GM19468 (cell line): Measurements from ENCODE around the gene SLC34A3.
"Not testable (repeated sequence)": the region's sequence is repeated elsewhere in the genome, so short reads cannot be mapped to it uniquely, and the experiment has no call there.

Experiments
- ATAC-seq: cut with Tn5 transposase; IDR thresholded peaks from one replicate; pipeline ENCODE4 v1.9.1; 2021; ENCODE audit warnings: mild to moderate bottlenecking, moderate library complexity, moderate number of reproducible peaks; ENCODE audit not compliant: unreplicated experiment; ENCODE audit errors: extremely low read depth

The SLC34A3 gene

GRCh38 chr9:137240318-137240840 is 9.7 kb downstream of the SLC34A3 start:
- ATAC-seq: no peak

- peak; percentile 71 for ATAC-seq
Observed at GRCh38 chr9:137240841-137241489, 10.3 kb downstream of the SLC34A3 start, which contains the start of gene TUBB4B. TUBB4B (plus strand) TSS chr9:137241287; CDS start chr9:137241361, 74 bp downstream.

GRCh38 chr9:137241490-137242268 is 11.0 kb downstream of the SLC34A3 start:
- peak; percentile 0 for ATAC-seq

GRCh38 chr9:137242269-137243203 is 11.8 kb downstream of the SLC34A3 start:
- no peak for ATAC-seq

DNA sequence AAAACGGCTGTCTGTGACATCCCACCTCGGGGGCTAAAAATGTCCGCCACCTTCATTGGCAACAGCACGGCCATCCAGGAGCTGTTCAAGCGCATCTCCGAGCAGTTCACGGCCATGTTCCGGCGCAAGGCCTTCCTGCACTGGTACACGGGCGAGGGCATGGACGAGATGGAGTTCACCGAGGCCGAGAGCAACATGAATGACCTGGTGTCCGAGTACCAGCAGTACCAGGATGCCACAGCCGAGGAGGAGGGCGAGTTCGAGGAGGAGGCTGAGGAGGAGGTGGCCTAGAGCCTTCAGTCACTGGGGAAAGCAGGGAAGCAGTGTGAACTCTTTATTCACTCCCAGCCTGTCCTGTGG is 12.5 kb downstream of the SLC34A3 start:
- ATAC-seq: not testable (repeated sequence)

DNA sequence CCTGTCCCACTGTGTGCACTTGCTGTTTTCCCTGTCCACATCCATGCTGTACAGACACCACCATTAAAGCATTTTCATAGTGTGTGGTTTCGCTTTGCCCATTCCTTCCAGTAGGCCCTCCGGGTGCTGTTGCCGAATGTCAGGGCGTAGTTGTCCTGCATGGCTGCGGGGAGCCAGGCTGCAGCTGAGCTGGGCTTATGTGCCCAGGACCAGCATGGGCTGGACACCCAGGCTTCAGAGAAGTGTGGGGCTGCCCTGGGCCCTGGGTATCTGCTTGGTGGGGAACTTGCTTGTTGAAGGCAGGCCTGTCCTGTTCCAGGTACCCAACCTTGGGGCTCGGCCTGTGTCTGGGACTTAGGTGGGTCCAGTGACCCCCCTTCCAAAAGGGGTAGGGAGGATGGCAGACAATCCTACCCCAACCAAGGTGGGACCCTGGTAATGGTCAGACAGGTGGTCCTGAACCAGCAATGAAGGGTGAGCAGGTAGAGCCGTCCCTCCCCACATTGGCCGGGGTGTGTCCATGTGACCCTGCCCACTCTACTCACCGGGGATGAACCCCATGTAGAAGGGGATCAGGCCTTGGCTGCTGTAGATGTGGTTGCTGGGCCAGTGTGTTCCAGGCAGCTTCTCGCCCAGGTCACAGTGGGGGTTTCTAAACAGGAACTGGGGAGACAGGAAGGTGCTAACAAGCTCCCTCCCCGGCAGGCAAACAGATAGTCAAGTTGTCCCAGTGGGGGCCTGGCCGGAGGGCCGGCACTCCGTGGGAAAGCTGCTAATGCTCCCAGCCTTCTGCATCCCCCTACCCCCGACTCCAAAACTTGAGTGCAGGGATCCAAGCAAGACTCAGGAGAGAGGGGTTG is 13.2 kb downstream of the SLC34A3 start:
- no peak for ATAC-seq

DNA sequence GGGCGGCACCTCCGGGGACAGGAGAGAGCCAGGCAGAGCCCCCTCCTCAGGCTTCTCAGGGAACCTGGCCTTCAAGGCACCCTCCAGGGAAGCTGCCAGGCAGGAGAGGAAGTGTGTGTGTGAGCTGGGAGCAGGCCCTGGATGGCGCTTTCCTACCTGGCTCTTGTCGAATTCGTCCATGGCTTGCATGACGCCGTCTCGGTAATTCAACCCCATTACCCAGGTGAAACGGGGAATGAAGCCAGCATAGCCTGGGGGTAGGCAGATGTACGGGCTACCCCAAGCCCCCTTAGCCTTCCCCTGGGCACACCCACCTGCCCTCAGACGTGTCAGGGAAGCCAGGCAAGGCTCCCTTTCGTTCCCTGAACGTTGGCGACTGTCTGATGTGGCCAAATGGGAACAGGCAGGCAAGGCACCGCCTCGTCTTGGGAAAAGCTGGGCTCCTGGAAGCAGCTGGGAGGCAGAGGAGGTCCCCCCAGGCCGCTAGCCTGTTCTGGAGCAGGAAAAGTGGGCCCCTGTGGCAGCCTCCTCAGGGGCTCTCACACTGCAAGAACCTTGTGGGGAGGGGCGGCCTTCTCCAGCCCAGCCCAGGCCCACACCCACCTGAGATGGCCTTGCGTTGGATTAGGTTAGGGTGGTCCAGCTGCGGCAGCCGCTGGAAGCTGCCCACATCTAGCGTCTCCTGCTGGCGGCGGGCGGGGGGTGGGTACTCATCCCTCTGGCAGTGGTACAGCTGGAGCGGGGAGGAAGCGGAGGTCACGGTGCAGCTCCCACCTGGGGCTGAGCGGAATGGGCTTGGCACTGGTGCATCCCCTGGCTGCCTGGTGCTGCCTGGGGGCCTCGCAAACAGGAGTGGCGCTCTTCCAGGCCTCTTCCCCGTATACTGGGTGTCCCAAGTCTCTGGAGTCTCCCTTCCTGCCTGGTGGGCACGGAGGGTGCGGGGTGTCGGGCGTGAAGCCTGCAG is 14.1 kb downstream of the SLC34A3 start:
- ATAC-seq: no peak

GRCh38 chr9:137245450-137246421 is 15.0 kb downstream of the SLC34A3 start:
- no peak for ATAC-seq

DNA sequence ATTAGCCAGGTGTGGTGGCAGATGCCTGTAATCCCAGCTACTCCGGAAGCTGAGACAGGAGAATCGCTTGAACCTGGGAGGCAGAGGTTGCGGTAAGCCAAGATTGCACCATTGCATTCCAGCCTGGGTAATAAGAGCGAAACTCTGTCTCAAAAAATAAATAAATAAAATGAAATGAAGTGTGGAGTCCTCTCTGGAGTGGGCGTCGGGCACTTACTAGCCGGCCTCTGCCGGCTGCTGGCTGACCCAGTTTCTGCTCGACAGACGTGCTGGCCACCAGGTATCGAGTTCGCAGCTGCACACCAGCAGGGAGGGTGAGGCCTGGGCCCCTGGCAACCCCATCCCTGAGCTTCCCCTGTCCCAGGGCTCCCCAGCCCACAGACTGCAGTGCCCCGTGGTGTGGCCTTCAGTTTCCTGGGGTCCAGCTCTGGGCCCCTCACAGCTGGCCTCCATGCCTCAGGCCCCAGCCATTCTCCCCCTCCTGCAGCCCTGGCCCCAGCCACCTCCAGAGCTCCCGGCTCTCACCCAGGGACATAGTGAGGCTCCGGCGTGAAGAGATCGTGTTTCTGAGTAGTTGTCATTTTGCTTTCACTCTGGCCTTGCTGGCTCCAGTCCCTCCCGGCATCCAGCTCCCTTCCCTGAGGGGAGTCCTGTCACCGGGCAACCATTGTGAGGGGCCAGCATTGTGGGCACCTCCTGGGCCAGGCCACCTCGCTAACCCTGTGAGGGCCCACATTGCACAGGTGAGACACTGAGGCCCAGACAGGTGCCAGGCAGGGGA is 16.6 kb downstream of the SLC34A3 start:
- no peak for ATAC-seq

GRCh38 chr9:137247916-137248175 is 17.1 kb downstream of the SLC34A3 start:
- ATAC-seq: no peak

DNA sequence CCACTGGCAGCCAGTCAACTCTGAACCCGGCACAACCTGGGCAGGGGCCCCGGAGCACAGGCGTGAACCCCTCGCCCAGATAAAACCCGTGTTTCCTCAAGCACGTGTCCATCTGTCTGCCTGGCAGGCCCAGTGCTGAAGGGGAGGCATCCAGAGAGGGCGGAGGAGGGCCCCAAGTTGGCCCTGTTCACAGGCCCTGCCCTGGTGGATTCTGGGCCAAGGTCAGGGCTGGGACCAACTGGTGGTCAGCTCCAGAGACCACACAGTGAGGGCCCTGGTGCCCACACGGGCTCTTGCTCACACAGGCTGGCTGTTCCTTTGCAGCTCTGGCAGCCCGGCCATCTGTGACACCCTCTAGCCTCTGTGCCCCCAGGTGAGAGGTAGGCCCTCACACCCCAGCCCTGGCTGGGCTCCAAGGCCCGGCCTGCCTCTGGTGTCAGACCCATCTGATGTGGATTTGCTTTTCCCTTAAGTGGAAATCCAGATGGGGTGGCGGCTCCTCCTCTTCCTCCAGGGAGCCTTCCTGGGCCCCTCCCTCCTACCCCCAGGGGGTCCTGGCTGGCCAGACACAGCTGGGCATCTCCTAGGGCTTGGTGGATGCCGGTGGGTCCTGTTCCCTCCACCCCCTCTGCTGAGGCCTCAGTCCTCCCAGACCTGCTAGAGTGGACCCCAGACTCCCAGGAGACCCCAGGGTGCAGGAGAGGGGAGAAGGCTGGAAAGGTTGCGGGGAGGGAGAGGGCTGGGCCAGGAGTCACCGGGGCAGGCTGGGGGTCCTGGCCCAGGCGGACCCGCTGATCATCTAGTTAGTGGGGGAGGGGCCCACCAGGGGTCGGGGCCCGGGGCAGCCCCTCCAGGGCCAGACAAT is 19.9 kb downstream of the SLC34A3 start:
- ATAC-seq: no peak

- ATAC-seq: no peak
Observed at GRCh38 chr9:137251194-137251461, 20.4 kb downstream of the SLC34A3 start, which contains the start of gene STPG3. STPG3 (plus strand) TSS chr9:137251286; CDS start chr9:137251287, 1 bp downstream.

DNA sequence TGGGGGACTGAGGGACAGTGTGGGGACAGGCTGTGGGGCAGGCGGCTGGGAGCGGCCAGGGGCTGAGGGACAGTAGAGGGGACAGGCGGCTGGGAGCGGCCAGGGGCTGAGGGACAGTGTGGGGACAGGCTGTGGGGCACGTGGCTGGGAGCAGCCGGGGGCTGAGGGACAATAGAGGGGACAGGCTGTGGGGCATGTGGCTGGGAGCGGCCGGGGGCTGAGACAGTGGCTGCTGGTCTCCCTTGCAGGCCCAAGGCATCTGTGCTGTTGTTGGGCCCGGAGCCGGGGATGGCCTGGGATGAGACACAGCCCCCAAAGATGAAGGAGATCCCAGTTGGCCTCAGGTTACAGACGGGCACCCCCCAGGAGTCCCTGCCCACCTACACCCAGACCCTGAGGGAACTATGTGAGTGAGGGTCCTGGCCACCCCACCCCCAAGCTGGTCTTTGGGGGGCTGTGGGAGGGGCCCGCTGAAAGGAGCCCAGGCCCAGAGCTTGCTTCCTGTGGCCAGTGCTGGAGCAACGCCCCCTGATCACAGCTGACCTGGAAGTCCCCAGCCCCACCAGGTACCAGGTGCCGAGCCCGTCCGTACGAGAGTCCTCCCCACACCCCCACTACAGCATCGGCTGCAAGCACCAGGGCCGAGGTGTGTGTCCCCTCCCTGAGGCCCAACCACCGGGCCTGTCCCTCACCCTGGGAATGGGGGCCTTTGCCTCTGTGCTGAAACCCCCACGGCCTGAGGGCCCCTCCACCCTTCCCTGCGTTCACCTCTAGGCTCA is 21.0 kb downstream of the SLC34A3 start:
- no peak for ATAC-seq

GRCh38 chr9:137252555-137253506 is 22.1 kb downstream of the SLC34A3 start:
- no peak for ATAC-seq
